Measurements from ENCODE around the gene CTBP2. TPM values are rescaled to one million over a fixed set of nuclear protein-coding genes. Genes with fewer than 3 reads are reported as not detected.
A peak's percentile ranks its signal among the peaks of the same experiment; 100 is the strongest.

Gene CTBP2
- total and polyA plus RNA-seq, 2 of the 13 experiments (the other 11 are each of a cell fraction or from before 2014, with no cell fraction given) = 0.08 TPM; not detected in 1

DNA sequence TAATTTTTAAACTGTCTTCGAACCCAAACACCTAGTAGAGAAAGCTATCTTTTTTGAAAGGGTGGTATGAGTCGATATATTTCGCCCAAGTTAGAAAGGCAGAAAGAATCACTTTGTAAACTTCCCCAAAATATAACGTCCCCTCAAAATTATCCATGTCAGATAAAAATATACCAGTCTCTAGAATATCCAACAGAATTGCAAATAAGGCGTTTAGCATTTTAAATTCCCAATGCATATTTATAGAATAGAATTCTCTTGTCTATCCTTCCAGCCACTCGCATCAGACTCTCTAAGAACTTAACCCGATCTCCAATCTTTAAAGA is 2.1 kb downstream of the CTBP2 start:
- in situ Hi-C loops (cut with HindIII; ENCODE audit: extremely low pct_ligation_motif_present, low pct_unique_long_range_greater_than_20kb) (no loop called here), intact Hi-C loops (cut with micrococcal nuclease; ENCODE audit: unreplicated experiment) (no loop called here)
- no peak overlapping the region for H2AFZ ChIP-seq (ENCODE audit: low read length)
- TF ChIP-seq, protein P1, sequence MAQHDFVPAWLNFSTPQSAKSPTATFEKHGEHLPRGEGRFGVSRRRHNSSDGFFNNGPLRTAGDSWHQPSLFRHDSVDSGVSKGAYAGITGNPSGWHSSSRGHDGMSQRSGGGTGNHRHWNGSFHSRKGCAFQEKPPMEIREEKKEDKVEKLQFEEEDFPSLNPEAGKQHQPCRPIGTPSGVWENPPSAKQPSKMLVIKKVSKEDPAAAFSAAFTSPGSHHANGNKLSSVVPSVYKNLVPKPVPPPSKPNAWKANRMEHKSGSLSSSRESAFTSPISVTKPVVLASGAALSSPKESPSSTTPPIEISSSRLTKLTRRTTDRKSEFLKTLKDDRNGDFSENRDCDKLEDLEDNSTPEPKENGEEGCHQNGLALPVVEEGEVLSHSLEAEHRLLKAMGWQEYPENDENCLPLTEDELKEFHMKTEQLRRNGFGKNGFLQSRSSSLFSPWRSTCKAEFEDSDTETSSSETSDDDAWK (CRISPR knock-in tag; IDR thresholded peaks at IDR 0.05) = no peak
- TF ChIP-seq, protein P2, sequence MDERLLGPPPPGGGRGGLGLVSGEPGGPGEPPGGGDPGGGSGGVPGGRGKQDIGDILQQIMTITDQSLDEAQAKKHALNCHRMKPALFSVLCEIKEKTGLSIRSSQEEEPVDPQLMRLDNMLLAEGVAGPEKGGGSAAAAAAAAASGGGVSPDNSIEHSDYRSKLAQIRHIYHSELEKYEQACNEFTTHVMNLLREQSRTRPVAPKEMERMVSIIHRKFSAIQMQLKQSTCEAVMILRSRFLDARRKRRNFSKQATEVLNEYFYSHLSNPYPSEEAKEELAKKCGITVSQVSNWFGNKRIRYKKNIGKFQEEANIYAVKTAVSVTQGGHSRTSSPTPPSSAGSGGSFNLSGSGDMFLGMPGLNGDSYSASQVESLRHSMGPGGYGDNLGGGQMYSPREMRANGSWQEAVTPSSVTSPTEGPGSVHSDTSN (CRISPR knock-in tag; IDR thresholded peaks at IDR 0.05) = no peak
- TF ChIP-seq CBX2 (IDR thresholded peaks at IDR 0.05; ENCODE audit: low read depth, low read length) (0 out of 2 replicates have a peak, but pooled peaks have one; percentile 62), CBX2 (CRISPR knock-in tag; IDR thresholded peaks at IDR 0.05; ENCODE audit: low read depth) (no peak)
- peaks cover 6% of the 10 kb centered on the region; the same call in 1 of the 2 replicates for H3K4me1 ChIP-seq (ENCODE audit: insufficient read depth, low read length)
- H3K4me3 ChIP-seq (replicated peaks in 1 of 3; ENCODE audit: insufficient read depth in 1 of 3, low read depth in 2 of 3, low read length in 3 of 3) = no peak overlapping the region
- no peak overlapping the region for H3K9ac ChIP-seq (ENCODE audit: insufficient read depth, low read depth, low read length)
- H3K4me2 ChIP-seq (ENCODE audit: low read depth, low read length) = peak overlapping the region; percentile 36
- 40% methylated on average over 7 of the region's 7 CpGs for WGBS (ENCODE audit: low lambda C conversion rate)
- BruUV-seq (replicated peaks) = no TSS peak
- no peaks in the 10 kb centered on the region for H3K9me3 ChIP-seq (ENCODE audit: low read length)
- H3K27me3 ChIP-seq (ENCODE audit: control insufficient read depth in 1 of 2, insufficient read depth in 2 of 2, low read length in 2 of 2) = peaks cover 6 to 76% of the 10 kb centered on the region in 2 experiments
- no peaks in the 10 kb centered on the region for H4K20me1 ChIP-seq (ENCODE audit: insufficient read depth, low read length)
- no peak overlapping the region for H3K27ac ChIP-seq (ENCODE audit: extremely low read length, insufficient read depth, low read length)
- ChIA-PET CTCF (ENCODE audit: low intra/inter-chr PET ratio, low total read pairs) (no interaction called here), POLR2A (no interaction called here)
- H3K79me2 ChIP-seq (ENCODE audit: insufficient read depth, low read length) = no peaks in the 10 kb centered on the region
- DNase-seq (ENCODE audit: low spot score) (no peak), ATAC-seq (no peak), FAIRE-seq (no peak)
- no peaks in the 10 kb centered on the region for H3K36me3 ChIP-seq (replicated peaks in 1 of 2; ENCODE audit: control insufficient read depth in 1 of 2, insufficient read depth in 2 of 2, low read length in 2 of 2)

DNA sequence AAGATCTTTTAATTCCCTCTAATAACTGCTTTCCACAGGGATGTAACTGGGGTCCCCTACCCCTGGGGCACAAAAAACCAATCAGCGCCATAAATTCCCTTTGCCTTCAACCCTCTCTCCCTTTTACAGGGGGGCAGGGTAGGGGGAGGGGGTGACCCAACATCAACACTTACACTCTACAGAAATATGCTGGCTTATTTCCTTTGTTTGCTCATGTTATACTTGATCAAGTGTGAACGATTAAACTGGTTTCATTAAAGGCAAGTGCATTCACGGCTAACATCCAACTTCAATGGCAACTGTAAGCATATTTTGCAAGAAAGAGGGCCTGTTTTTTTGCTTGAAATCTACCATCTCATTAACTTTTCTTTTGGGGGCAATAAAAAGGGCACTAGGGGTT is 2.9 kb downstream of the CTBP2 start:
- H3K9me3 ChIP-seq (ENCODE audit: low read length) = no peaks in the 10 kb centered on the region
- H3K9ac ChIP-seq (ENCODE audit: insufficient read depth, low read depth, low read length) = no peak overlapping the region
- POLR2A ChIA-PET = no interaction called here
- ATAC-seq (no peak), DNase-seq (ENCODE audit: low spot score) (no peak), FAIRE-seq (no peak)
- H2AFZ ChIP-seq (ENCODE audit: low read length) = no peak overlapping the region
- BruUV-seq (replicated peaks) = no TSS peak
- H3K4me2 ChIP-seq (ENCODE audit: low read depth, low read length) = no peak overlapping the region
- in situ Hi-C loops (cut with HindIII; ENCODE audit: extremely low pct_ligation_motif_present, low pct_unique_long_range_greater_than_20kb) (no loop called here), intact Hi-C loops (cut with micrococcal nuclease; ENCODE audit: unreplicated experiment) (no loop called here)
- WGBS (ENCODE audit: low lambda C conversion rate) = 0% methylated on average over 3 of the region's 3 CpGs
- peaks cover 8 to 79% of the 10 kb centered on the region in 2 experiments for H3K27me3 ChIP-seq (ENCODE audit: control insufficient read depth in 1 of 2, insufficient read depth in 2 of 2, low read length in 2 of 2)
- no peak for TF ChIP-seq ZNF546 (CRISPR knock-in tag; conservative IDR thresholded peaks at IDR 0.05)
- TF ChIP-seq ZNF720 (CRISPR knock-in tag; IDR thresholded peaks at IDR 0.05) = no peak
- TF ChIP-seq HHEX (CRISPR knock-in tag; IDR thresholded peaks at IDR 0.05) = no peak
- no peak for TF ChIP-seq POLR2A (IDR thresholded peaks at IDR 0.05; ENCODE audit: insufficient read depth in 1 of 2, low read depth in 2 of 2, low read length in 2 of 2)
- no peak for TF ChIP-seq DNMT3B (CRISPR knock-in tag; conservative IDR thresholded peaks at IDR 0.05)
- TF ChIP-seq, protein P3, sequence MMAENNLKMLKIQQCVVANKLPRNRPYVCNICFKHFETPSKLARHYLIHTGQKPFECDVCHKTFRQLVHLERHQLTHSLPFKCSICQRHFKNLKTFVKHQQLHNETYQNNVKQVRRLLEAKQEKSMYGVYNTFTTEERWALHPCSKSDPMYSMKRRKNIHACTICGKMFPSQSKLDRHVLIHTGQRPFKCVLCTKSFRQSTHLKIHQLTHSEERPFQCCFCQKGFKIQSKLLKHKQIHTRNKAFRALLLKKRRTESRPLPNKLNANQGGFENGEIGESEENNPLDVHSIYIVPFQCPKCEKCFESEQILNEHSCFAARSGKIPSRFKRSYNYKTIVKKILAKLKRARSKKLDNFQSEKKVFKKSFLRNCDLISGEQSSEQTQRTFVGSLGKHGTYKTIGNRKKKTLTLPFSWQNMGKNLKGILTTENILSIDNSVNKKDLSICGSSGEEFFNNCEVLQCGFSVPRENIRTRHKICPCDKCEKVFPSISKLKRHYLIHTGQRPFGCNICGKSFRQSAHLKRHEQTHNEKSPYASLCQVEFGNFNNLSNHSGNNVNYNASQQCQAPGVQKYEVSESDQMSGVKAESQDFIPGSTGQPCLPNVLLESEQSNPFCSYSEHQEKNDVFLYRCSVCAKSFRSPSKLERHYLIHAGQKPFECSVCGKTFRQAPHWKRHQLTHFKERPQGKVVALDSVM (CRISPR knock-in tag; IDR thresholded peaks at IDR 0.05) = no peak
- no peak for TF ChIP-seq KLF6 (CRISPR knock-in tag; IDR thresholded peaks at IDR 0.05)
- no peak for TF ChIP-seq ZNF572 (CRISPR knock-in tag; IDR thresholded peaks at IDR 0.05)
- H4K20me1 ChIP-seq (ENCODE audit: insufficient read depth, low read length) = no peaks in the 10 kb centered on the region
- H3K79me2 ChIP-seq (ENCODE audit: insufficient read depth, low read length) = no peaks in the 10 kb centered on the region
- CTCF ChIA-PET (ENCODE audit: low intra/inter-chr PET ratio, low total read pairs) = no interaction called here
- no peak overlapping the region for H3K27ac ChIP-seq (ENCODE audit: extremely low read length, insufficient read depth, low read length)
- H3K4me1 ChIP-seq (ENCODE audit: insufficient read depth, low read length) = peaks cover 6% of the 10 kb centered on the region; the same call in 1 of the 2 replicates
- H3K4me3 ChIP-seq (replicated peaks in 1 of 3; ENCODE audit: insufficient read depth in 1 of 3, low read depth in 2 of 3, low read length in 3 of 3) = no peak overlapping the region
- H3K36me3 ChIP-seq (replicated peaks in 1 of 2; ENCODE audit: control insufficient read depth in 1 of 2, insufficient read depth in 2 of 2, low read length in 2 of 2) = no peaks in the 10 kb centered on the region

Measured in HepG2 (cell line).